HG03280 (cell line): Measurements from ENCODE around the gene VPS16.

Experiments
- ATAC-seq: cut with Tn5 transposase; IDR thresholded peaks from one replicate; pipeline ENCODE4 v1.9.1; 2021; ENCODE audit warnings: mild to moderate bottlenecking, moderate library complexity; ENCODE audit not compliant: unreplicated experiment

VPS16 gene

DNA sequence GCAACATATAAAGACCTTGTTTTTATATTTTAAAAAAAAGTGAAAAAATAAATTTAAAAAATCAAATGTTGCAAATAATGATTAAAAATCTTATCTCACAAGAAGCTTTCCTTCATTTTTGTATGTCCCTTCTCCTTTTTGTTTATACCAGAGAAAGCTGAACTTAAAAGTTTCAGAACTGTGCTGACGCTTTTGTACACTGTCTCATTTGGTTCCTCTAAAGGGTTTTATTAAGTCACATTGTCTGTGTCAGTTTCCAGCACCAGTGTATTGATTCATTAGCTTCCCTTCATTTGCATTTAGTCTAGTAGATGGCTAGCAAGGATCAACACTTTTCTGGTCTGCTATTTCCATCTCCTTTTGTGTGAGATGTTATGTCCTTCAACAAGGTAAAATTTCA is 6.8 kb upstream of the VPS16 start:
- ATAC-seq = no peak

DNA sequence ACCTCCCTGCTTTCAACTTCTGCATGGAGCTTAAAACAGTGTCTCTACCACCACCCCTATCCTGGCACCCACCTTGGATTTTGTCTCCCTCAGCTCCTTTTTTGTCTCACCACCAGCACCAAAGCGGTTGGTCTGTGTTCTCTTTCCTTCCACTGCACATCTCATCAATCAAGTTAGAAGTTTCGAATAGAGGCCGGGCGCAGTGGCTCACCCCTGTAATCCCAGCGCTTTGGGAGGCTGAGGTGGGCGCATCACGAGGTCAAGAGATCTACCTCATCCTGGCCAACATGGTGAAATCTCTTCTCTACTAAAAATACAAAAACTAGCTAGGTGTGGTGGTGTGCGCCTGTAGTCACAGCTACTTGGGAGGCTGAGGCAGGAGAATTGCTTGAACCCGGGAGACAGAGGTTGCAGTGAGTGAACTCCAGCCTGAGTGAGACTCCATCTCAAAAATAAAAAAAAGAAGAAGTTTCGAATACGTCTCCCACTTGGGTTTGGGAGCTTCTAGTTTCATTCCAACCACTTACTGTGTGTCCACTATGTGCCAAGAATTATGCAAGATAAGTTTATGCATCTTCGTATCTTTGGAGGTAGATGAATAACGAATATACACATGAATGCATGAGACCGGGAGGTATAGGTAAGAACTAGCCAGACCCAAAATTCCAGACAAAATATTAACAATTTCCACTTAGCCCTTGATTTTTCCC is 6.0 kb upstream of the VPS16 start:
- ATAC-seq = no peak

DNA sequence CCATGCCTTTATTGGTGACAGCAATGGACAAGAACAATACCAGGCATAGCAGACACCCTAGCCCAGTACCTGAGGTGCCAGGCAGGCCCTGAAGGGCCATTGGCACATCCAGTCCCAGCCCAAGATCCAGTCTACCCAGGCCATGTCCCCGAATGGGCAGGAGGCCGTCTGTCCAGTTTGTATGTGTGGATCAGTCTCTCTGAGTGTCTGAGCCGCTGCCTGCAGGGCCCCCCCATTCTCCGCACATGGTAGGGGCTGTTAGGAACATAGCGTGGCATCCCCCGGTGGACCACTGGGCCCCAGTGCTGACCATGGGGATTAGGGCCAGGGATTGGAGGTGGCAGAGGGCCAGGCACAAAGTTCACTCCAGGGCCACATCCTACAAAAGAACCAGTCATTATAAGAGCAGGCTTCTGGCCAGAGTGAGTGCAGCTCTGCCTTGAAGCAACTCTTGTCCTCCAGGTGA is 5.2 kb upstream of the VPS16 start:
- ATAC-seq = no peak

DNA sequence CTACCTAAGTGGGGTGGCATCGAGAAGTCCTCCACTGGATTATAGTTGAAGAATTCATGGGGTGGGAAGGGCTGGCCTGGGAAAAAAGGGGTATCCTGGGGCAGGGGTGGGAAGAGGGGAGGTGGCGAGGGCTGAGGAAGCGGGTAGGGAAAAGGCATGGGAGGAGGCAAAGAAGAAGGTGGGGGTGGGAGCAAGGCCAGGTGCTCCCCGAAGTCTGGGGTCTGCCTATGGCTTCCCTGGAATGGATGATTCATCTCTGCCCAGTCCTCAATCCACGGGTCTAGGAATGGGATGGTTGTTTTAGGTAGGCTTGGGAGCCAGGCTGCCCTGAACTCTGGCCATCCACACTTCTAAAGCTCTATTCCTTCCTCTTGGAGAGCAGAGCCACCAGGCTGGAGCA is 4.5 kb upstream of the VPS16 start:
- no peak for ATAC-seq

DNA sequence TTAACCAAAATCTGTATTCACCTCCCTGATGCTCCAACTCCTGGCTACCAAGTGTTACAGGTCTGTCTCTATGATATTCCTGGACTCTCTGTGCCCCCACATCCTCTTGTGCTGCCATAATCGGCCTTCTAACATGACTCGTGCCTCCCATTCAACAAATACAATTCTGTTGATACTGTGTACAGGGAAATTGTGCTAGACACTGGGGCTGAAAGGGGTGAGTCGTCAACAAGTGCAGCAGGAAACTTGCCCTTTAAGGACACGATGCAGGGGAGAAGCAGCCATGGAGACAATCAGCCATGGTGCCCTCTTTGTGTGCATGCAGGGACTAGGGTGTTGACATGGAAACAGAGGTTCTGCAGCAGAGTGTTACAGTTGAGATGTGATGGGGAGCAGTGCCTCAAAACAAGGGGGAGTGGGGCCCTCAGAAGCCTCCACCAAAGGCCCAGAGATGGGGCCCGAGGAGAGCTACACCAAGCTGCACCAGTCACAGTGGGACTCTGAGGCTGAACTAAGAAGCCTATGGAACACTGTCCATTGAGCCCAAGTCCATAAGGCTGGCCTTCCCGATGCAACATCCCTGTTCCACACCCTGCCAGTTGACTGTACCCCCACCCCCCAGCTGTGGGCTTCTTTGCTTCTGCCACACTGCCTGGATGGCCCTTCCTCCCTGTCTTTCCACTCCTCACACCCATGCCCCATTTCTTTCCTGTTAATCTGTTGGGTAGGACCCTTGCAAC is 3.2 kb upstream of the VPS16 start:
- no peak for ATAC-seq

DNA sequence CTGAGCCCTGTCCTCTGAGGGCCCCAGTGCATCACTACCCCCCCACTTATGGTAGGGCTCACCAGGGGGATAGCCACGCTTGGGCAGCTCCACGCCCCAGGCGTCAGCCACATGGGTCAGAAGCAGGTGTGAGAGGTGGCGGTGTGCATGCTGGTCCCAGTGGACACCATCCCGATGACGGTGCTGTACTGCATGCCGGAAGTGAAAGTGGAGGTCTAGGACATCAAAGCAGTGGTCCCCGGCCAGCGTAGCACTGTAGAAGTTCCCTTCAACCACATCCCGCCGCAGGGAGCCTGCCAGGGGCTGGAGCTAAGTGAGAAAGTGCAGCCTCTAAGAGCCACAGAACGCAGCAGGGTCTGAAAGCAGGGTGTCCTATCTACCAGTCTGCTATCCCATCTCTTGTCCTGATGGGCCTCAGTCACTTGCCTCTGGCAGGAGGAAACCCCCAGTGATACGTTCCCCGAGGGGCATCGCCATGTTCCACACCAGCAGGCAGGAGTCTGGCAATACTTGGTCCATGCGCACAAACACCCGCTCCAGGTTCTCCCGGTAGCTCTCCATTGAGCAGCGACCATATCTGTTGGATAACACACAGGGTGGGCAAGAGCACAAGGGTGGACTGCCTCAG is 2.3 kb upstream of the VPS16 start:
- ATAC-seq = no peak

DNA sequence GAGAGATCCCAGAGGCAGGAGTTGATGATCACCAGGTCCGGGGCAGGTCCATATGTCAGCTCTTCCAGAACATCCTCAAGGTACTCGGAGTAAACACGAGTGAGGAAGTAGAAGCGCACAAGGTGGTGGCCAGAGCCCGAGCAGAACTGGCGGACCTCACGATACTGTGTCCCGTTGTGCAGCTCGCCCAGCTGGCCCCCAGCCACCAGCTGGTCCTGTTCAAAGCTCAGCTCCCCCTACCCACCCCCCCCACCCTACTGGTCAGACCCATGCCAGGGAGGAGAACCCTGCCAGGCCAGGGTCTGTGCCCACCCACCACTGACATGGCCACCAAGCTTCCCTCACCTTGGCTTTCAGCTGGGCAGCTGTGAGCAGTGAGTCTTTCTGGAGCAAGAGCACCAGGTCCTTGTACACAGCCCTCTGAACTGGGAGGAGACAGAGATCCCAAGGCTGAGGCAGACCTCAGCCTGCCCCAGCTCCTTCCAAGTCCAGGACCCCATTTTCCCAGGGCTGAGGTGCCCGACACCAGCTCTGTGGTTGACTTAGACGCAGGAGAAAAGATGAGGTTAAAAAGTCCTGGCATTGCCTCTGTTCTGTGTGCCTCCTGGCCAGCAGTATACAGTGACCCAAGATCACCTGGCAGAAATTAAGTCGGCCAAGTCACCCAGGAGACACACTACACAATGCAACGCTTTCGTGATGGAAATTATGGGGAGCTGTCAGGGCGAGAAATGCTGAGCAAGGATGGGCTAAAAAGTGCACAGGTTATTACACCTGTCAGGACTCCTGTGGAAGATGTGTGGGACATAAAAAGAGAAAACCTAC is 1.5 kb upstream of the VPS16 start:
- ATAC-seq = no peak

DNA sequence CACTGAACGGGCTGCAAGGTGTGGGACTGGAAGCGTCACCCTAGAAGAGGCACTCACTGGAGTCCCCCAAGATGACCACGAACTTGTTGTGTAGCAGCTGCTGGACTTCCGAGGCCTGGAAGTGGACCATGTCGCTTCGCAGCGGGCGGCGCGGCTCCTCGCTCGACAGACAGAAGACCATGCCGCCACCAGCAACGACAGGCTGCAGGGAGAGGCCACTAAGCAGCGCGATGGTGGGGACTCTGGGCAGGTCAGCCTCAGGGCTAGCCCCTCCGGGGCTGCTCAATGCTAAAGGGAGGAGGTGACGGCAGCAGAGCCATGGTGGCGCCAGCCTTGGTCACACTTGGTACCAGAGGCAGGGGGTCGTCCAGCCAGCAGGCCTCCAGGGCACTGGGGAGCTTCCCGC is 810 bp upstream of the VPS16 start:
- no peak for ATAC-seq

DNA sequence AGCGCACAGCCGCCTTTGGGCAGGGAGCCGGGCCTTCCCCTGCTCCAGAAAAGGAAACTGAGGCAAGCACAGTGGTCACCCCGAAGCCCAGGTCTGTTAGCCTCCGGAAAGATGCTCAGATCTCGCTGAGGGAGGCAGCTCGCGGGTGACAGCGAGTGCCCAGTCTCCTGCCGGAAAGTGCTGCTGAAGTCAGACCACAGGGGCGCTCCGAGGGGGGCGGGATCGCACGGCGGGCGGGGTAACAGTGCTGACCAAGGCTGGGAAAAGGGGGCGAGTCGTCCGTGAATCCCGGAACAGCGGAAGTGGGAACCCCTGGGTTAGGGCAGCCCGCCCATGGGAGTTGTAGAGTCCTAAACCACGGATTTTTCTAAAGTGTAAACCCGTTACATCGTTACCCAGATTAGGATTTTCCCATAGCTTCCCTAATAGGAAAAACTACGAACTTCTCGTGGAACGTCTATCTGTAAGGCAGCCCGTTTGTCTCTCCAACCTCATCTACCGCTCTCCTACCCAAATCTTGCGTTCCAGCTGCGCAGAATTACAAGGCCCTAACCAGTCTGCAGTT is 504 bp downstream of the VPS16 start:
- ATAC-seq = peak; percentile 30

DNA sequence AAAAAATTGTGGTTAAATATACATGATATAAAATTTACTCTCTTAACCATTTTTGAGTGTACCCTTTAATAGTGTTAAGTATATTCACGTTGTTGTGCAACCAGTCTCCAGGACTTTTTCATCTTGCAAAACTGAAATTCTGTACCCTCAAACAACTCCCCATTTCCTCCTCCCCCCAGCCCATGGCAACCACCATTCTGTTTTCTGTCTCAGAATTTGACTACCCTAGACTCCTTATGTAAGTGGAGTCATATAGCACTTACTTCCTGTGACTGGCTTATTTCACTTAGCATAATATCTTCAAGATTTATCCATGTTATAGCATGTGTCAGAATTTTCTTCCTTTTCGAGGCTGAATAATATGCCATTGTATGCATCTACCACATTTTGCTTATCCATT is 5.1 kb downstream of the VPS16 start:
- ATAC-seq = no peak

DNA sequence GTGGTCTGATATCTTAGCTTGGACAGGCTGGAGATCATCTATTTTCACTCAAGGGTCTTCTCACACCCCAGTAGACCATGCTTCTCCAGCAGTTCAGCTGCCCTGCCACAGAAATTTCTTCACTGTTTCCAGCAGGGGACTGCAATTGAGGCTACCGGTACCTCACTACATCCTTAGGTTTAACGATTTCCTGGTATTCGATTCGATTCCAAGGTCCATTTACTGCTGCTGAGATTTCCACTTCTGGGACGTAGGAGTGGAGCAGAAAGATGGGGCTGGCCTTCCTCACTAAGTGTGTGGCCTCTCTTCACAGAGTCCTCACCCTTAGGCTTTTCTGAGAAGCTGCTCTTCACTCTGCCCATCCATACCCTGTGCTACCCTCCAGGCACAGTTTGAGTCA is 6.2 kb downstream of the VPS16 start:
- no peak for ATAC-seq

DNA sequence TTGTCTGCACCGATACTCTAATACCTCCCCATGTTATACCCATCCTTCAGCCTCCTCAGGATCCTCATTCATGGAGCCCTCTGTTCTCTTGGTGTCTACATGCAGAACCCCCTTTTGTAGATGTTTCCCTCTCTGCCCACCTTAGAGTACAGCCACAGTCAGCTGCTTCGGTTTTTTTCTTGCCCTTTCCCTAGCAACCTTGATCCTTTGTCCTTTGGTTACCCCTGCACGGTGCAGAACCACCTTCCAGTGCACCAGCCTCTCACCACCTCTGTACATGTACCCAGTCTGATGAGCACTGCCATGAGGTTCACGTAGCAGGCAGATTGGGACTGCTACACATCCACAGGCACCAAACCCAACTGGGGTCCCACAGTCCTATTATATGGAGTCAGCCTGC is 7.3 kb downstream of the VPS16 start:
- ATAC-seq = no peak

DNA sequence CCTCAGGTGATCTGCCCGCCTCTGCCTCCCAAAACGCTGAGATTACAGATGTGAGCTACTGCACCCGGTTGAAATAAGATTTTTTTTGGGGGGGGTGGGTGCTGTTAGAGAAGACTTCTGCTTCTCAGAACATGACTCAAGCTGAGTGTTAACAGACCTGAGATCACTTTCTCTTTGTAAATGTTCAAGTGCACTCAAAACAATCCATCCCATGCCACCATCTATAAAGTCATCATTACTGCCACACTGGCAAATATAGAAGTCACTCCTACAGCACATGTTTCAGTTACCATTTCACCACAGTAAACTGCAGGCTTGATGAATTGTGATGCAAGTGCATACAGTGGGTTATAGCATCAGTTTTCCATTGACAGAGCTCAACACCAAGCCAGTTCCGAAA is 9.0 kb downstream of the VPS16 start:
- ATAC-seq = no peak

DNA sequence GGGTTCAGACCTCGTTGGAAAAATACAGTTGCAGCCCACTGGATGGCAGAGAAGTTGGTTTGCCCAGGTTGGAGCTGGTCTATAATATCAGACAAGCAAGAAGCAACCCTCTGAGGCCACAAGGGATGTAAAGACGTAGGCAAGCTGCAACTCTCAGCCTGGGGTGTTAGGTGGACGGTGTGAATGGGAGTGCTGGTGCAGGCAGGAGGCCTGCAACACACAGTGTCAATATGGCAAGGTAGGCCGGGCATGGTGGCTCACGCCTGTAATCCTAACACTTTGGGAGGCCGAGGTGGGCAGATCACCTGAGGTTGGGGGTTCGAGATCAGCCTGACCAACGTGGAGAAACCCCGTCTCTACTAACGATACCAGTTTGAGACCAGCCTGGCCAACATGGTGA is 10.5 kb downstream of the VPS16 start:
- ATAC-seq = no peak

DNA sequence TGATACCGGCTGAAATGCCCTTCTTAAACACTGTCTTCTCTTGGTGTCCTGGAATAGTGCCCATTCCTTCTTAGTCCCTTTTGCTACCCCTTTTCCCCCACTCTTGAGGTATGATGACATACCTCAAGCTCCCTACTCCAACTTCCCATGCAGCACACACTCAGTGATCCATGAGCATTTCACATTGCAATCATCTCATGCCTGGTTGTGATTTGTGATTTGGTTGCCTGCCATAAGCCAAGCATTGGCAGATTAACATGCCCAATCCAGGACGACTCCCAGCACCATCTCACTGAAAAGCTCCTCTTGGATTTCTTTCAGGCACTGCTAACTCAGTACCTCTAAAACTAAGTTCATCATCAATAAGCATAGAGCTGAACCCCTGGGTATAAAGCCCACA is 18.0 kb downstream of the VPS16 start:
- ATAC-seq = no peak

DNA sequence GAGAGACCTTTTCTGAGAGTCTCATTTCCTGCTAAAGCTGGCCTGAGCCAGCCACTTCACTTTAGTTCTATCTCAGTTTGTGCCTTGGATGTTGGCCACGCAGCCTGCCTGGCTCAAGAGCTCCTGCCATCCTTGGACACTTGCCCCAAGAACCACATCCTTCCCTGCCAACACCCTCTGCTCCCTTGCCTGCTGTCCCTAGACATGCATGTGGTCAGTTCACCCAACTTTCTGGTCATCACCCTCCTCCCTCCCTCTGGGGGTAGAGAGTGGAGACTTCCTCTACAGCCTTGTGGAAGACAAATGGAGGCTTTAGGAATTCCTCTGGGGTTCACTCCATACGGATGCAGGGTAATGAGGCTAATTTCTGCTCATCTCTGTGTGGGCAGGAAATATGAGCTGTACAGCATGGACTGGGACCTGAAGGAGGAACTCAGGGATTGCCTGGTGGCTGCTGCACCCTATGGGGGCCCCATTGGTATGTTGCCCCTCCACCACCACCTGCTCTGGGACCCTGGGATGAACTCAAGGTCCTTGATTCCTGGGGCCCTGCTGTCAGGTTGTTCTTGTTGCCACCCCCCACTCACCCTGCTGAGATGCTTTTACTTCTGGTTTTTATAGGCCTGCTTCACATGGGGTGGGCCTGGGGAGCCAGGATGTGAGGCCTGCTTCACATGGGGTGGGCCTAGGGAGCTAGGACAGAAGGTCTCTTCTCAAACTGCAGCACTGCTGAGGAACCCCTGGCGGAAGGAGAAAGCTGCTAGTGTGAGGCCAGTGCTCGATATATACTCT is 19.0 kb downstream of the VPS16 start:
- no peak for ATAC-seq

DNA sequence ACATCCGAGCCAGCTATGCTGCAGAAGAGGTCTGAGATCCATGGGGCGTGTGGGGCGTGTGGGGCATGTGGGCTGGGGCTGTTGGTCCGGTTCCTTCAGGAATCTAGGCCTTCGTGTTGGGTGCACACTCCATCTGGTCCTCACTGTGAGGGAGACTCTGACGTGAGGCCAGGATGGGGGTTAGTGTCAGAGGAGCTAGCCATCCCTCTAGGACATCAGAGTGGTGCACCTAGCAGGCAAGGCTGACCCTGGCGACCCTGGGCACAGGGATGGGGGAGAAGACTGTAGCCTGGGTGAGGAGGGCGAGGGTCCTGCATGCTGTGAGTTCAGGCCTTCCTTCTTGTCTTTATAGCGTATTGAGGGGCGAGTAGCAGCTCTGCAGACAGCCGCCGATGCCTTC is 24.1 kb downstream of the VPS16 start:
- ATAC-seq = no peak

DNA sequence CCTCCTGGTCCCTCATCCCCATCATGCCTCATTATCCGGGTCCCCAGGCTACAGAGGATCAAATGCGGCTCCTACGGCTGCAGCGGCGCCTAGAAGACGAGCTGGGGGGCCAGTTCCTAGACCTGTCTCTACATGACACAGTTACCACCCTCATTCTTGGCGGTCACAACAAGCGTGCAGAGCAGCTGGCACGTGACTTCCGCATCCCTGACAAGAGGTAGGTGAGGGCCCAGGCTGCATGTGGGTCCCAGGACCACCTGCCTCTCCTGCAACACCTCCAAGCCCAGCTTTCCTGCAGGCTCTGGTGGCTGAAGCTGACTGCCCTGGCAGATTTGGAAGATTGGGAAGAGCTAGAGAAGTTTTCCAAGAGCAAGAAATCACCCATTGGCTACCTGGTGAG is 24.6 kb downstream of the VPS16 start:
- ATAC-seq = no peak

DNA sequence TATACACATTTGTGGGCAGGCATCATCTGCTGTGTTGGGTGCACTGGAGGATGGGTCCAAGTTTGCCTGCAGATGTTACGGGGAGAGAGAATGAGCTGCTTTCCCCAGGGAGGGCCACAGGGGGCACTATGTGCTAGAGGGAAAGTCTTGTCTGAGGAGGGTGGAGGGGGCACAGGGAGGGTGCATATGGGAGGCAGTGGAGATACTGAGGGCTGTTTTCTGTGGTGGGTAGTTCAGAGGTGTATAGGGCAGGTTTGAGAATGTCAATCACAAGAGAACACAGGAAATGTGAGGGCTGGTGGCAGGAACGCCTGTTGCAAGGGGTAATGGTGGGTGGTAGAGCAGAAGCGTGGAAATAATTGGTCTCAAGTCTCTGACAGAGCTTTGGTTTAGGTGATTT is 25.1 kb downstream of the VPS16 start:
- no peak for ATAC-seq

DNA sequence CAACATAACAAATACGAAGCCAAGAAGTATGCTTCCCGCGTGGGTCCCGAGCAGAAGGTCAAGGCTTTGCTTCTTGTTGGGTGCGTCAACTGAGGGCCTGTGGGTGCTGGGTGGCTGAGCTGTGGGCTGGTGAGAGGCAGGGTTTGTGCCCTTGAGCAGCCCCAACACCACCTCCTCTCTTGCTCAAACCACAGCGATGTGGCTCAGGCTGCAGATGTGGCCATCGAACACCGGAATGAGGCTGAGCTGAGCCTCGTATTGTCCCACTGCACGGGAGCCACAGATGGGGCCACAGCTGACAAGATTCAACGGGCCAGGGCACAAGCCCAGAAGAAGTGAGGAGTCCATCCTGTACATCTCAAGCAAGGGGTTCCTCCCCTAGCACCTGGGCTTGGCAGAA is 25.7 kb downstream of the VPS16 start:
- ATAC-seq = no peak
